HL-60 (cell line): ENCODE measurements around the gene ZNF691.

ENCODE experiments used
- POLR2AphosphoS5 ChIP-seq: IDR thresholded peaks from 2 replicates; pipeline ENCODE4 v1.6.1; 2012; ENCODE audit warnings: low read depth
- TF ChIP-seq, protein P1 (sequence below): IDR thresholded peaks from one replicate; pipeline ENCODE4 v1.5.1; 2011; ENCODE audit warnings: low read length, control low read depth, inconsistent platforms; ENCODE audit not compliant: insufficient read depth

DNA sequence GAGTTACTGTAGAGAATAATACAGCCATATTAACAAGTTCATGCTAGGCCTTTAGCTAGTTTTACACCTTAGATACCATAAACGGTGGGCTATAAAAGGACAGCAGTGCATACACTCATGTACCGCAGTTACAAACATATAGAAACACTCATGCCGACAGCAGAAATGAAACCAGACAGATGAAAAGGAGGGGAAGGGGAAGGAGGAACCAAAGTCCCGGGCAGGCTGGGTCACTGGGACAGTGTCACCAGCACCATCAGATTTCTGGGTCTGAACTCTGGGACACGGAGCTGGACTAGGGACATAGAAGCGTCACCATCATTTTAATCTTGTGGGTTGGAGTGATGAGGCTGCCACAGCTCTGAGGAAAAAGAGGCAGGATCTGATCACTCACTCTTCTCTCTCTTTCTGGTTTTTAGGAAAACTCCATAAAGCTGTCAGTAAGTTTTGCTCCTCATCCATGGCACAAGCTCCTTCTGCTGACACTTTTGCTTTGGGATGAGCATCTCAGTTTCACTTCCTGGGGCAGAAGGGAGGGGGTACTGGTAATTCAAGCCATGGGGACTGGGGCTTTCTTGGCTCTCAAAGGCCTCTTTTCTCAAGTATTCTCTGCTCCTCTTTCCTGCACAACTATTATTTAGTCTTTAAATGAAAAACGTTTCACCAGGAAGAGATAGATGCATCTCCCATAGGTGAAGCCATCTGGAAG lies 7.8 kb upstream of the ZNF691 start:
- TF ChIP-seq, protein P1, sequence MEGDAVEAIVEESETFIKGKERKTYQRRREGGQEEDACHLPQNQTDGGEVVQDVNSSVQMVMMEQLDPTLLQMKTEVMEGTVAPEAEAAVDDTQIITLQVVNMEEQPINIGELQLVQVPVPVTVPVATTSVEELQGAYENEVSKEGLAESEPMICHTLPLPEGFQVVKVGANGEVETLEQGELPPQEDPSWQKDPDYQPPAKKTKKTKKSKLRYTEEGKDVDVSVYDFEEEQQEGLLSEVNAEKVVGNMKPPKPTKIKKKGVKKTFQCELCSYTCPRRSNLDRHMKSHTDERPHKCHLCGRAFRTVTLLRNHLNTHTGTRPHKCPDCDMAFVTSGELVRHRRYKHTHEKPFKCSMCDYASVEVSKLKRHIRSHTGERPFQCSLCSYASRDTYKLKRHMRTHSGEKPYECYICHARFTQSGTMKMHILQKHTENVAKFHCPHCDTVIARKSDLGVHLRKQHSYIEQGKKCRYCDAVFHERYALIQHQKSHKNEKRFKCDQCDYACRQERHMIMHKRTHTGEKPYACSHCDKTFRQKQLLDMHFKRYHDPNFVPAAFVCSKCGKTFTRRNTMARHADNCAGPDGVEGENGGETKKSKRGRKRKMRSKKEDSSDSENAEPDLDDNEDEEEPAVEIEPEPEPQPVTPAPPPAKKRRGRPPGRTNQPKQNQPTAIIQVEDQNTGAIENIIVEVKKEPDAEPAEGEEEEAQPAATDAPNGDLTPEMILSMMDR = no peak
- no peak for TF ChIP-seq POLR2AphosphoS5
